Activated CD4-positive, alpha-beta T cell treated with anti-CD3 and anti-CD28 coated beads, Interleukin-2, amount 50 U/mL, for 24 hours (primary cell): Measurements from ENCODE around the gene IQCM.
"Not testable (repeated sequence)": the region's sequence is repeated elsewhere in the genome, so short reads cannot be mapped to it uniquely, and the experiment has no call there.

ENCODE experiments used
- DNase-seq, 2 donors: peaks; one replicate each; pipeline ENCODE4 v3.0.0-alpha.2; 2020; ENCODE audit warnings: low read depth in 1 of 2, low spot score in 1 of 2

Gene IQCM

GRCh38 chr4:149595500-149595899 is 220.1 kb downstream of the IQCM start:
- no peak for DNase-seq

- DNase-seq = no peak
These were observed 225.8 kb downstream of the IQCM start for GRCh38 chr4:149589826-149590225.

- no peak for DNase-seq
These were observed 230.9 kb downstream of the IQCM start for GRCh38 chr4:149584722-149585121.

GRCh38 chr4:149574971-149575370 is 240.7 kb downstream of the IQCM start:
- DNase-seq = no peak

- no peak for DNase-seq
These were observed 242.9 kb downstream of the IQCM start for GRCh38 chr4:149572716-149573115.

- no peak for DNase-seq
These were observed 259.8 kb downstream of the IQCM start for GRCh38 chr4:149555799-149556198.

- DNase-seq = no peak
These were observed 260.5 kb downstream of the IQCM start for GRCh38 chr4:149555146-149555545.

- DNase-seq = no peak
These were observed 261.6 kb downstream of the IQCM start for GRCh38 chr4:149553959-149554520.

GRCh38 chr4:149552601-149553000 is 263.0 kb downstream of the IQCM start:
- no peak for DNase-seq

- no peak for DNase-seq
These were observed 265.7 kb downstream of the IQCM start for GRCh38 chr4:149549911-149550310.

- DNase-seq = no peak
These were observed 280.9 kb downstream of the IQCM start for GRCh38 chr4:149534779-149535178.

- DNase-seq = no peak
These were observed 283.8 kb downstream of the IQCM start for GRCh38 chr4:149531861-149532260.

GRCh38 chr4:149523039-149523438 is 292.6 kb downstream of the IQCM start:
- no peak for DNase-seq

- DNase-seq = no peak
These were observed 293.8 kb downstream of the IQCM start for GRCh38 chr4:149521611-149522425.

GRCh38 chr4:149518471-149518870 is 297.2 kb downstream of the IQCM start:
- no peak for DNase-seq

GRCh38 chr4:149513081-149513480 is 302.6 kb downstream of the IQCM start:
- DNase-seq = no peak

GRCh38 chr4:149512501-149512900 is 303.1 kb downstream of the IQCM start:
- DNase-seq = no peak

GRCh38 chr4:149511558-149512298 is 303.9 kb downstream of the IQCM start:
- DNase-seq = no peak

- not testable (repeated sequence) for DNase-seq
These were observed 308.3 kb downstream of the IQCM start for GRCh38 chr4:149507309-149507708.

- no peak for DNase-seq
These were observed 314.8 kb downstream of the IQCM start for GRCh38 chr4:149500806-149501205.

- DNase-seq = no peak
These were observed 315.9 kb downstream of the IQCM start for GRCh38 chr4:149499726-149500125.

- DNase-seq = no peak
These were observed 317.4 kb downstream of the IQCM start for GRCh38 chr4:149498246-149498645.
